HG03520 (cell line): ENCODE results near the gene ARHGAP26.
"Not testable (repeated sequence)": the region's sequence is repeated elsewhere in the genome, so short reads cannot be mapped to it uniquely, and the experiment has no call there.

Experiments used
- ATAC-seq: cut with Tn5 transposase; IDR thresholded peaks from one replicate; pipeline ENCODE4 v1.9.1; 2021; ENCODE audit warnings: mild to moderate bottlenecking, moderate library complexity; ENCODE audit not compliant: unreplicated experiment

ARHGAP26 gene

DNA sequence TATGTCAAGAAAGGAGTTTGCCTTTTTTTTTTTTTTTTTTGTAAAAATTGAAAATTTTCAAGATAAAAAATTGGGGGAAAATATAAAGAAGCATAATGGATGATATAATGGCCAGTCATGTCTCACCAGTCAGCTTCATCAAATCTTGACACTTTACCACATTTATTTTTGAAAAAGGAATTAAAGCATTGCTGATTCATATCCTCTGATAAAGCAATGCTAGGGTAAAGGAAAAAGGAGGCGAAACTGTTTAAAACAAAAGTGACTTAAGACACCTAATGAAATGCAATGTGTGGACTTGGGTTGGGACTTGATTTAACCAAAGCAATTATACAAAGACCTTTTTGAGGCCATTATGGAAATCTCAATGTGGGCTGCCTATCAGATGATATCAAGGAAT is 208.5 kb downstream of the ARHGAP26 start:
- no peak for ATAC-seq

DNA sequence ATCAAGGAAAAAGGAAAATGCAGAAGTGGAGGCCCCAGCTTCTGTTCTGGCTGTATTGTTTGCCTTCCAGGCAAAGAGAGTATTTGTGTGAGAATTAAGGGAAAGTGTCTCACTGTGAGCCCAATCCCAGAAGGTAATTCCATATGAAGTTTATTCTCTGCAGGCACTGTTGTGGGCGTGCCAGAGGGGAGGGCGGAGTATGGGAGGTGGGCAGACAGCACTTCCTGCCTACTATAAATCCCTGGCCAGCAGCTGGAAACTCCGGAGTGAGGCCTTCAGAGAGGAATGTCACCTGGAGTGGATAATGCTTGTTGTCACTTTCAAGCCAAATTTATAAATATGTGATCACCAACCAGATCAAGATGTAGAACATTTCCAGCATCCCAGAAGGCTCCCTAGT is 209.5 kb downstream of the ARHGAP26 start:
- no peak for ATAC-seq

DNA sequence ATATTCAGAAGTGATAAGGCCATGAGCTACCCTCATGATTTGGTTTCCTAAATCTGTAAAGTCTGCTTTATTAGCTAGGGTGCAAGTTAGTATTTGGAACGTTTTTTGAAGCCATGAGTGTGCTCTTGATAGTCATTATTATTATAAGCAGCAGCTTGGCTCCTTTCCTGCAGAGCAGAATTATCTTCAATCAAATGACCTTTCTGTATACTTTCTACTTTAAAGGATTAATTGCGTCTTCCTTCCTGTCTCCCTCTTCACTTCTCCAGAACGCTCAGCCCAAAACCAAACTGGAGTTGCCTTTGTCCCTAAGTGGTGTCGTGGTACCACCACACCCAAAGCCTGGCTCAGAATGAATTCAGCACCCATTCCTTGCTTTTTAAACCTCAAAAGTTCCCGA is 211.3 kb downstream of the ARHGAP26 start:
- ATAC-seq = no peak

DNA sequence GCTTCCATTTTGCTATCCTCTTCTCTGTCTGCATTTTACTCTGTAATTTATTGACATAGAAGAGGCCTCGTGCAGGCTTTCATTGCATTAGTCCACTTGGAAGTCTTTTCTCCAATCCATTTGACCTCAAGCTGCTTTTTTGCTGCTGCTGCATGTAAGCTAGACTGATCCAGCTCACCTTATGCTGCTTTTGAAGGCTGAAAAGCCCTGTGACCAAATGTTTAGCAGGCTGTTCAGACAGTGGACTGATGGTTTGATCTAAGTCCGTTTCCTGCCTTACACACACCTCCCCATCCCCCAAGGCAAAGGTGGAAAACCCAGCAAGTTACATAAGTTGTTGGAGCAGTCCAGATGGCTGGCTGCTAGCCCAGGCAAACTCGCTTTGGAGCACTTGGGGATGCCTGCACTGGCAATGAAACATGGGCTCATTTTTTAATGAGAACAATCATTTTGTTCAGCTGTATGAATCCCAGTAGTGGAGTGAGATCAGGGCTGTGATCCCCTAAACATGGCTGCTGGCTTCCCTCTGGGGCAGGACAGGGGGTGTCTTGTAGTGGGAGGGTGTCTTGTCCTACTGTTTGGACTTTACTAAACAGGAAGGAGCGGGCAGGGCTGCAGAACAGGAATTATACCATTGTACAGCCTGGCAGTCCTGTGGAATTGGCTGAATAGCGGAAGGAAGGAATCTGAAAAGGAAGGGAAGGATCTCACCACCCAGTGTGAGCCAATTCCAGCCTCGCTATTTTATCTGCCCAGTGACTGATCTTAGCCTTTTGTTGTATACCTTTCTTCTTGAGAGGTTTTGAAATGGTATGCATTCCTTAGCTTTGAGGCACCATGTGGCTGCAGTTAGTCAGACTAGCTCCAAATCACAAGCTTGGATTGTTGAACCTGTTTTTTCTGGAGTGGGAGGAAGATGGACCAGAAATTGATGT is 212.0 kb downstream of the ARHGAP26 start:
- ATAC-seq = no peak

DNA sequence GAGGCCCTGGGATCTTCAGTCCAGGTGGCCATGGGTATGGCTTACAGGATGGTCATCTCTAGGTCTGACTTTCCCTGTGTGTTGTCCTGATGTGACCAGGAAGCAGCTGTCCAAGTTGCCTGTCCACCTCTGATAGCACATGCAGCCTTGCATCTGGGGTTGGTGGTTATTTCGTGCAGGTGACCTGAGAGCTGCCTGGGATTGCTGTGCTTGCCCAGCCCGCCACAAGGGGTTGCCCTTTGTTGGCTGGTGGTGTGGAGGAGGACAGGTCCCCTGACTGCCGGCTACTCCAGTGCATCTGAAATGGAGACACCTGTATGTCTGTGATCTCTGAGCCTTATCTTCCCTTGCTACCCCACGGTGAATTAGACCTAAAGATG is 212.6 kb downstream of the ARHGAP26 start:
- ATAC-seq = peak; percentile 61

DNA sequence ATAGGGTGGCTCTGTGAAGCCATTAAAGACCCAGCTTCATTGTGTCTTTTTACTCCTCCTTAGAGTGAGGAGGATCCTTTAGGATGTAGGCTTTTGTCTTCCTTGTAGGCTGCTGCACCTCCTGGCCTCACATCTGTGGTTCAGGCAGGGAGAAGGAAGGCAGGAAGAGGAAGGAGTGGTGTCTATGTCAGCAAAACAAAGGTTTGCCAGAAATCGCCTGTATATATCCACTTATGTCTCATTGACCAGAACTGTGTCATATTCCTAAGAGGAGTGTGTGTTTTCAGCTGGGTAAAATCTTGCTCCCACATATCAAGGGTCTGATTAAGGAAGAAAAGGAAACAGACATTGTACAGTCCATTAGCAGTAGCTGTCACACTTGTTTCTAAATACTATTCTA is 213.8 kb downstream of the ARHGAP26 start:
- ATAC-seq = no peak

DNA sequence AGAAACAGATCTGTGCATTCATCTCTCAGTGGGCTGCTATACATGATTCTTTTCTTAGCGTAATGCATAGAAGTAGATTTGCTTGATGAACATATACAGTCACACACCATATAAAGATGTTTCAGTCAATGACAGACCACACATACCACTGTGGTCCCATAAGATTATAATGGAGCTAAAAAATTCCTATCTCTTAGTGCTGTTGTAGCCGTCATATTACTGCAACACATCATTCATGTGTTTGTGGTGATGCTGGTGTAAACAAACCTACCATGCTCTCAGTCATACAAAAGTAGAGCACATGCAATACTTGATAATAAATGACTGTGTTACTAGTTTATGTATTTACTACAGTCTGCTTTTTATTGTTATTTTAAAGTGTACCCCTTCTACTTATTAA is 214.3 kb downstream of the ARHGAP26 start:
- ATAC-seq = no peak

DNA sequence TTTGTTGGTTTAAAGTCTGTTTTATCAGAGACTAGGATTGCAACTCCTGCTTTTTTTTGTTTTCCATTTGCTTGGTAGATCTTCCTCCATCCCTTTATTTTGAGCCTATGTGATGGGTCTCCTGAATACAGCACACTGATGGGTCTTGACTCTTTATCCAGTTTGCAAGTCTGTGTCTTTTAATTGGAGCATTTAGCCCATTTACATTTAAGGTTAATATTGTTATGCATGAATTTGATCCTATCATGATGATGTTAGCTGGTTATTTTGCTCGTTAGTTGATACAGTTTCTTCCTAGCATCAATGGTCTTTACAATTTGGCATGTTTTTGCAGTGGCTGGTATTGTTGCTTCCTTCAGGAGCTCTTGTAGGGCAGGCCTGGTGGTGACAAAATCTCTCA is 219.1 kb downstream of the ARHGAP26 start:
- ATAC-seq = not testable (repeated sequence)

DNA sequence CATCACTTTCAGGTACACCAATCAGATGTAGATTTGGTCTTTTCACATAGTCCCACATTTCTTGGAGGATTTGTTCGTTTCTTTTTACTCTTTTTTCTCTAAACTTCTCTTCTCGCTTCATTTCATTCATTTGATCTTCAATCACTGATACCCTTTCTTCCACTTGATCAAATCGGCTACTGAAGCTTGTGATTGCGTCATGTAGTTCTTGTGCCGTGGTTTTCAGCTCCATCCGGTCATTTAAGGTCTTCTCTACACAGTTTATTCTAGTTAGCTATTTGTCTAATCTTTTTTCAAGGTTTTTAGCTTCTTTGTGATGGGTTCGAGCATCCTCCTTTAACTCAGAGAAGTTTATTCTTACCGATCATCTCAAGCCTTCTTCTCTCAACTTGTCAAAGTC is 219.9 kb downstream of the ARHGAP26 start:
- not testable (repeated sequence) for ATAC-seq

DNA sequence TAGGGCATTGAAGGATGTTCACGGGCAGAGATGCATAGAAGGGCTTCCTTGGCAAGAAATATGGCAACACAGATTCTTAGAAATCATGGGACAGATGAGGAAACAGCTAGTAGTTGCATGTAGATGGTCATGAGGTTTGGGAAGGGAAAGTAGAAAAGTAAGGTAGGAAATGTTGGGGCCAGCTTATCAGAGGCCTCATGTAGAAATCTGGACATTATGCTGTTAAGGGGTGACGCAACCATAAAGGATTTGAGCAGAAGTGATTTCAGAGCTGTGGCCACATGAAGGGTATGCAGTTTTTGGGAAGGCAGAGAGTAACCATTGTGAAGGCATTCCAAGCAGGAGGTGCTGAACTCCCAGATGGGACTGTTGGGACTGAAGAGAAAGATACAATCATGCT is 224.0 kb downstream of the ARHGAP26 start:
- no peak for ATAC-seq

DNA sequence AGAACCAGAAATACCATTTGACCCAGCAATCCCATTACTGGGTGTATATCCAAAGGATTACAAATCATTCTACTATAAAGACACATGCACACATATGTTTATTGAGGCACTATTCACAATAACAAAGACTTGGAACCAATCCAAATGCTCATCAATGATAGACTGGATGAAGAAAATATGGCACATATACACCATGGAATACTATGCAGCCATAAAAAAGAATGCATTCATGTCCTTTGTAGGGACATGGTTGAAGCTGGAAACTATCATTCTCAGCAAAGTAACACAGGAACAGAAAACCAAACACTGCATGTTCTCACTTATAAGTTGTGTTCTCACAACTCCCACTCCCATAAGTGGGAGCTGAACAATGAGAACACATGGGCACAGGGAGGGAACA is 225.4 kb downstream of the ARHGAP26 start:
- not testable (repeated sequence) for ATAC-seq

DNA sequence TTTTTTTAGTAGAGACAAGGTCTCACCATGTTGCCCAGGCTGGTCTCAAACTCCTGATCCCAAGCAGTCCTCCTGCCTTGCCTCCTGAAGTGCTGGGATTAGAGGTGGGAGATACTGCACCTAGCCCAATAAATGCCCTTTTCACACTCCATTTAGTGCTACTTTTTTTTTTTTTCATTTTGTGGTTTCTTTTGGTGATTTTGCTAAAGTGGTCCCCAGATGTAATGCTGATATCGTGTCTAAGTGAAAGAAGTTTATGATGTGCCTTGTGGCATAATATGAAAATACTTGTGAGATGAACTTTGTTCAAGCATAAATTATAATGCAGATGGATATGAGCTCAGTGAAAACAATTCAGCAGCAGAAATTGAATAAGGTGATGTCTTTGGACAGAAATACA is 227.4 kb downstream of the ARHGAP26 start:
- no peak for ATAC-seq

DNA sequence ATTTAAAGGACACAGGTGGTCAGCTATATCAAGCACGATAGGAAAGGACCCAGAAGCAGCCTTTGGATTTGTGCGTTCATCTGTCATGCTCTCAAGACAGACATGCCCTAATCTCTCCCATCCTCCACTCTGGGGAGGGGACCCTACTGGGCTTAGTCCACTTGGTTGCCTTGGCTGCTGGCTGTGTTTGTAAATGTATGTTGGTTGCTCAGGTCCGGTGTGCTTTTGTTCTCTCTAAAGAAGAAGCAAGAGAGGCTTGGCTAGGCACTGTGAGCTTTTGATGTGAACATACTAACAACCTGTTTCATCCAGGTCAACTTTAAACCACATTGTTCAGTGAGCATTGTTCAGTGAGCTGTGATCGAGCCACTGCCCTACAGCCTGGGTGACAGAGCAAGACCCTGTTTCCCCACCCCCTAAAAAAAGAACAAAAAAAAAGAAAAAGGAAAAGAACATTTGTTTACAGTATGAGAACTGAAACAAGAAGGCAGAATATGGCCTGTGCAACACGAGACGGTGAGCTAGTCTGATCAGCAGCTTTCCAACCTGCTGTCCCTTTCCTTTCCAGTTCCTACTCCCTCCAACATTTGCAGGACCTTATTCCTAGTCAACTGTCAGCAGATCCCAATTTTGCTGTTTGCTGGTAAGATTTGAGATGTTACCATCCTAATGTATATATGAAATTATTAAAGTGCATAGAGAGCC is 228.3 kb downstream of the ARHGAP26 start:
- ATAC-seq = no peak

DNA sequence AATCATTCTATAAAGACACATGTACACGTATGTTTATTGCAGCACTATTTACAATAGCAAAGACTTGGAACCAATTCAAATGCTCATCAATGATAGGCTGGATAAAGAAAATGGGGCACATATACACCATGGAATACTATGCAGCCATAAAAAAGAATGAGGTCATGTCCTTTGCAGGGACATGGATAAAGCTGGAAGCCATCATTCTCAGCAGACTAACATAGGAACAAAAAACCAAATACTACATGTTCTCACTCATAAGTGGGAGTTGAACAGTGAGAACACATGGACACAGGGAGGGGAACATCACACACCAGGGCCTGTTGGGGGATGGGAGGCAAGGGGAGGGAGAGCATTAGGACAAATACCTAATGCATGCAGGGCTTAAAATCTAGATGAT is 230.4 kb downstream of the ARHGAP26 start:
- not testable (repeated sequence) for ATAC-seq

DNA sequence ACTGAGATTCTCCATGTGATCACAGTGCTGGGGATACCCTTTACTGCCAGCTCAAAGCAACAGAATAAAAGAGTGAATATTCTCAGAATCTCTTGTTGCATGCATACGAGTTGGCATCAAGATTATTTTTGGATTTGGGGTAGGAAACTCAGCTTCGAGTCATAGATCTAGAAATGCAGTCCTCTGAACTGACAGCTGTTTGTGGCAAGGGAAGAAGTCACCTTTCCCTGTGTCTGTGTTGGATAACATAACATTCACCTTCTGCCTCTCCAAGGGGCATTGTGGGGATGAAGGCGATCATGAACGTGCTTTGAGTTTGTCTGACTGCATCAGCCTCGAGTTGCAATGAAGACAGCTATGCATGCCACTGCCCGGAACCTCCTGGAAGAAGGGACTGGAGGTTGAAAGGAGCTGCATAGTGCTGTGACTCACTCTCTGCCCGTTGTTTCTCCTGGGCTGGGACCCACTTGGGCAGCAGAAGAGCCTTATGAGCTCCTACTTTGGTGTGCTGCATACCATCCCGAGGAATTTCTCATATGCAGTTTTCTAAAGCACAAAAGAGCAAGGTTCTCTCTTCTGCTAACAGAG is 231.7 kb downstream of the ARHGAP26 start:
- ATAC-seq = no peak

DNA sequence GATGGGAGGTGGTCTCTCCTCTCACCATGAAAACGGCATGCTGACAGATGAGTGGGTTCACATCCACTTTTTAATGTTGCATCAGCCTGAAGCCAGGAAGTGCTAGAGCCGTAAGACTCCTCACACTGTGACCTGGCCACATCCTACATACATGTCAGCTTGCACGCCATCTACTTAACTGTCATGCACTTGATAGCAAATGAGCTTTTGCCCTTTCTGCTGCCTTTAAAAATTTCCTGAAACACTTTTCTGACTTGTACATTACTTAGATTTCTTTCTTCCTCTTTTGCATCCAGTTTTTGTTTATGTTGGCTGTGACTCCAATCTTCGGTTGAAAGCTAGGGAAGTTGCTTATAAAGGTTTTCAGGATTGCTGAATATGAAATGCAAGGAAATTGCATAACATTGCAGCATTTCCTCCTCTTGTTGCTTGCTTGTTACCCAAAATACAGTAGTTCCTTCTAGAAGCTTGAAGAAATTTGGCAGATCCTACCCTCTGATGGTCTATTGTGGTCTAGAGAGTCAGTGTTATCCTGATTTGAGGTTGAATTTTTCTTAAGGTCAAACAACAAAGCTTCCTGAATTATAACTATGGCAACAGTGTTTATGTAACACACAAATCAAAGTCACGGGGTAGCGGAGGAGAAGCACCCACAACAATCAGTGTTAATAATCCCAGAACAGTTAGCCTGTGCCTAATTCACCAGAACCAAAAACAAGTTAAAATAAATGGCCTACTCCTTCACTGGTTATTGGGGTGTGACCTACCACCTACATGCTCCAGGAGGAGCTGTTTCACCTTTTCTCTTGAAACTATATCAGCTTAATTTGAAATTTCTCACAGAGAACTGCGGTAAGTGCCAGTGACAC is 232.5 kb downstream of the ARHGAP26 start:
- peak; percentile 78 for ATAC-seq

DNA sequence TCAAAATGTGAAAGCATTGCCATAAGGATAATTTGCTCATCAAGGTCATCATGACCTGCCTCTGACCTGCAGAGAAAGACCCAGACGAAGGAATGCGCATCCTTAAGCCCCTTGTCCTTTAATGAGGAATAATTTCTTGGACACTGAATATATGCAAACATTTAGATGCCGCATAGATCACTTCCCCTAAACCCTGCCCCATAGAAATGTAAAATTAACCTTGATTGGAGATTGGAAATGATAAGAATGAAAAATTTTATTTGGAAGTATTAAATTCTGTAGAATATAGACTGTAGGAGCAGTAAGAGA is 233.1 kb downstream of the ARHGAP26 start:
- ATAC-seq = no peak

DNA sequence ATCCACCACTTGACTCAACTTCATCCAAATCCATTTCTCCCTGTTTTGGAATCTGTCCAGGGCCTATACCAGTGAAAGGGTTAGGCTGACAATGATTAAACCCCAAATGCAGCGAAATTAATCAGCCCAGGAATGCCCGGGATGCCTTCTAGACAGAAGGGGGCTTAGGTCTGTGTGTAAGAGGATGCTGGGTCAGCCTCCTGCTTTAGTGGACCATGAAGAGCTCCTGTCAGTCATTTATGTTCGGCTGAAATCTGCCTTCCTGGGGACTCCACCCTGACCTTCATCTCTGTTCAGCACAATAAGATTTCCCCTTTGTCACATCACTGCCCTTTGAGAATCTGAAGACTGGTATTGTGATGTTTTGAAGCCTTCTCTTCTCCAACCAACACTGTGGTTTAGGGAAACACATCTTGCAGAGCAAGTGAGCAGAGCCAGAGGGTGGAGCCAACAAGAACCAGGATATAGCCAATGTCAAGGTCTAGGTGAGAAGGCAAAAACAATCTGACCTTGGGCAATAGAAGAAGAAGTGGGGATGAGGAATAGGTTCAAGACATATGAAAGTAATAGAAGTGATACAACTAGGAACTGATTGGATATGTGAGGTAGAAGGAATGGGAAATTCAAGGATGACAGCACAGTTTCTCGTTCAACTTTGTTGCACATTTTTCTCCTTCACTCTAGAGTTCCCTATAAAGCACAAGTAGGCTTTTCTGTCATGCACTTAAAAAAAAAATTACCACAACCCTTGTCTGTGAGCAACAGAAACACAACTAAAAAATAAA is 234.4 kb downstream of the ARHGAP26 start:
- ATAC-seq = no peak

DNA sequence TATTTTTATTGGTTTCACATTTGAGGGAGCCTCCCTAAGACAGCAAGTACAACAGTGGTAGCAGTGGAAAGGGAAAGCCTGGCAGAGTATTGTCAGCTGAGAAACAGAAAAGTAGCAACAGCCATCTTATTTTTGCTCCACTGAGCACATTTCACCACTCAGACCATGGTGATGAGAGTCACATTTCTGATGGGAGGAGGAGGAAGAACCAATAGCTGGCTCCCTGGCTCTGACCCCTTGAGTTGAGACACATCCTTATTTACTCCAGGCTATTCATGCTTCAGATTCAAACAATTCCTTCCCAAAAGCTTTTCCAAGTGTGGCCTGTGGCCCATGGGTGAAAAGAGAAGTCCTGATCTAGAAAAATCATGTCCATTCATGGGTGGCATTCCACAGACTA is 236.3 kb downstream of the ARHGAP26 start:
- ATAC-seq = no peak

DNA sequence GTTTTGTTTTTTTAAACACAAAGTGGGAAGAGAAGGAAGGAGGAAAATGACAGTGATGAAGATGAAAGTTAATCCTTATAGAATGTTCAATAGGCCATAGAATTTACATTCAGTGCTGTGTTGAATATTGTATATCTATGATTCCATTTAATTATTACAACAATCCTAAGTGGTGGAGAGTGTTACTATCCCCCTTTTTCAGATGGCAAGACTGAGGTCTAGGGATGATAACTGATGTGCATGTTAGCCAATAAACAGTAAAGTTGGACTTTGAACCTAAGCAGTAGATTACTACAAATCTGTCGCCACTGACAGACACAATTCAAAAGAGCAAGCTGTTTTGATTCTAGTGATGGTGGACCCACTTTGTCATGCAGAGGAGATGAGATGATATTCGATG is 237.9 kb downstream of the ARHGAP26 start:
- no peak for ATAC-seq
